ENCODE results near the gene SLCO2A1. TPM values are rescaled to one million over a fixed set of nuclear protein-coding genes. Genes with fewer than 3 reads are reported as not detected.
A peak's percentile ranks its signal among the peaks of the same experiment; 100 is the strongest.

Gene SLCO2A1
- total RNA-seq, 4 donors from 2014 or later, result 8.4 to 68.5 (median 22.7) TPM

DNA sequence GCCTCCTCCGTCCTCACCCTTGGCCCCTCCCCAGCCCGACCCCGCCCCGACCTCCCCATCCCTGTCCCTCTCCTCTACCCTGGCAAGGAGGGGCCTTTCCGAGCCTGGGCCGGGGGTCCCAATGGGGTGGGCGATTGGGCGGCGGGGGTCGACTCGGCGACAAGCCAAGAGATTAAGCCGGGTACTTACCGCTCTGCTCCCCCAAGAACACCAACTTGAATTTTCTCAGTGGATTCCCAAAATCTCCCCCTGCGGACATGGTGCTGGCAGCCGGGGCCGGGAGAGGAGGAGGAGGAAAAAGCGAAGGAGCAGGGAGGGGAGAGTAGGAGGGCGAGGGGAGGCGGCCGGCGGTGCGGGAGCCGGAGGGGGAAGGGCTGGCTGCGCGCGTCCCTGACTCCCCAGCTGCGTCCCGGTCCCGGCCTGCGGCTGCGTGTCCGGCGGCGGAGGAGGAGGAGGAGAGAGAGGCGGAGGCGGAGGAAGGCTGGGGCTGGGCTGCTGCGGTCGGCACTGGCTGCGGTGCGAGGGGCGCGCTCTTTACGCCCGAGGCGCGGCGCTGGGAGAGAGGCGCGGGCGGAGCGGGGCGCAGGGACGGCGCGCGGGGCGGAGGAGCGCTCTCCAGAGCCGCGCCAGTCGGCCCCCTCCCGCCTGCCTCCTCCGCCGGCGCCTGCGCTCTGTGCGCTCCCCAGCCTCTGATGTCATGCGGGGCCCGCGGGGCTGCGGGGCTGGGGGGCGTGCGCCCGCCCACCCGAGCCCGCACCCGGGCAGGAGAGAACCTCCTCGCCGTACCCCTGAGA is 134.3 kb downstream of the SLCO2A1 start, which contains the start of gene RAB6B:
Gene RAB6B, minus strand, starts transcription at position 675 of the 794 bp plus-strand sequence. Its CDS starts 416 bp downstream, at position 259.
- H3K27me3 ChIP-seq, result peaks cover 35% of the 10 kb centered on the region
- in situ Hi-C loops (cut with MboI; ENCODE audit: low pct_ligation_motif_present in 1 of 4, low pct_unique_long_range_greater_than_20kb in 1 of 4, low sequenced_read_pairs in 3 of 4) (no loop called here), intact Hi-C loops (cut with DNase I; ENCODE audit: low total_unique reads) (no loop called here)
- WGBS, 2 donors (ENCODE audit: low coverage in 1 of 2), result 0 to 1% methylated on average over 12 to 55 of the region's 80 CpGs
- no peaks in the 10 kb centered on the region for H3K36me3 ChIP-seq
- DNase-seq, result no peak
- TF ChIP-seq POLR2A (IDR thresholded peaks at IDR 0.05), result no peak
- TF ChIP-seq, protein P1, sequence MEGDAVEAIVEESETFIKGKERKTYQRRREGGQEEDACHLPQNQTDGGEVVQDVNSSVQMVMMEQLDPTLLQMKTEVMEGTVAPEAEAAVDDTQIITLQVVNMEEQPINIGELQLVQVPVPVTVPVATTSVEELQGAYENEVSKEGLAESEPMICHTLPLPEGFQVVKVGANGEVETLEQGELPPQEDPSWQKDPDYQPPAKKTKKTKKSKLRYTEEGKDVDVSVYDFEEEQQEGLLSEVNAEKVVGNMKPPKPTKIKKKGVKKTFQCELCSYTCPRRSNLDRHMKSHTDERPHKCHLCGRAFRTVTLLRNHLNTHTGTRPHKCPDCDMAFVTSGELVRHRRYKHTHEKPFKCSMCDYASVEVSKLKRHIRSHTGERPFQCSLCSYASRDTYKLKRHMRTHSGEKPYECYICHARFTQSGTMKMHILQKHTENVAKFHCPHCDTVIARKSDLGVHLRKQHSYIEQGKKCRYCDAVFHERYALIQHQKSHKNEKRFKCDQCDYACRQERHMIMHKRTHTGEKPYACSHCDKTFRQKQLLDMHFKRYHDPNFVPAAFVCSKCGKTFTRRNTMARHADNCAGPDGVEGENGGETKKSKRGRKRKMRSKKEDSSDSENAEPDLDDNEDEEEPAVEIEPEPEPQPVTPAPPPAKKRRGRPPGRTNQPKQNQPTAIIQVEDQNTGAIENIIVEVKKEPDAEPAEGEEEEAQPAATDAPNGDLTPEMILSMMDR (IDR thresholded peaks at IDR 0.05), result no peak
- TF ChIP-seq POLR2AphosphoS5 (IDR thresholded peaks at IDR 0.05), result no peak
- no peak for TF ChIP-seq EP300 (IDR thresholded peaks at IDR 0.05; ENCODE audit: low read depth)
- peaks cover 5 to 14% (median 12%) of the 10 kb centered on the region in 4 donors for H3K4me1 ChIP-seq
- no peaks in the 10 kb centered on the region for H3K9me3 ChIP-seq
- H3K27ac ChIP-seq, result no peak within 1 kb of the TSS
- peak within 1 kb of the TSS; percentile 38 to 60 (median 50) for H3K4me3 ChIP-seq

DNA sequence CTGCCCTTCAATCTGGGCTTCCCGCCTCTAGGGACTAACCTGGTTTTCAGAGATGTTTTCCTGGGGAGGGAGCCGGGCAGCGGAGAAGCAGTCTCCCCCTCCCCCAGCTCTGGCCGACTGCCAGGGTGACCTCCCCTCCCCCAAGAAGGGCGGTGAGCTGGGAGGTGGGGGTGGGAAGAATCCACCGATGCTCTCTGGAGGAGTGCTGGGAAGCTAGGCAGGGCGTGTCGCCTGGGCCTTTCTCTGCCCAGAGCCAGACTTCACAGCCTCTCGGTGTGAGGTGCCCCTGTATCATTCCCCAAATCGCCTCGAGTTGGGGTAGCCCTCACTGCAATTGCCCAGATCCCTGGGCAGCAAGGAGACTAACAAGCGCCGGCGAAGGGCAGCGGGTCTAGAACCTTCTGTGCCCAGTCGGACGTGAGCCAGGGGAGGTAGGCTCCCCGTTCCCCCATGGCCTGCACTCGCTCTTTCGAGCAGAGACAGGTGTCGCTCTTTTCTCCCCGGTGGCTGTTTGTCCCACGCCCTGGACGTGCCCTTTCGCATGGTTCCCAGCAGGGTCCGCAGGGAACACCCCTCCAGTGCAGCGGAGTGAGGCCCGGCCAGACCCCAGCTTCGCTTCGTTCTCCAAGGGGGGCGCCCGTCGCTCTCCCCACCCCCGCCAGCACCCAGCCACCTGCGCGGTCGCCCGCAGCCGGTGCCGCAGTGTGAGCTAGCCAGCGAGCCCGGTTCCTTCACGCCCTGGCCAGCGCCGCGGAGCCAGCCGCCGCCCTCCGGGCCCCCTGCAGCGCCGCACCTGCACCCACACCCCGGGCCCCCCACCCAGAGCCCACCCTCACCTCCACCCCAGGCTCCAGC is 135.1 kb downstream of the SLCO2A1 start:
- H3K27me3 ChIP-seq, result peaks cover 35% of the 10 kb centered on the region
- peaks cover 5 to 14% (median 12%) of the 10 kb centered on the region in 4 donors for H3K4me1 ChIP-seq
- H3K4me3 ChIP-seq, result peak overlapping the region; percentile 38 to 60 (median 50)
- H3K27ac ChIP-seq, result no peak overlapping the region
- no peak for DNase-seq
- TF ChIP-seq POLR2AphosphoS5 (IDR thresholded peaks at IDR 0.05), result no peak
- TF ChIP-seq, protein P1 (IDR thresholded peaks at IDR 0.05), result no peak
- intact Hi-C loops (cut with DNase I; ENCODE audit: low total_unique reads), result no loop called here
- H3K9me3 ChIP-seq, result no peaks in the 10 kb centered on the region
- in situ Hi-C loops (cut with MboI; ENCODE audit: low pct_ligation_motif_present in 1 of 4, low pct_unique_long_range_greater_than_20kb in 1 of 4, low sequenced_read_pairs in 3 of 4), result no loop called here
- WGBS, 2 donors (ENCODE audit: low coverage in 1 of 2), result 9 to 15% methylated on average over 9 to 50 of the region's 52 CpGs
- H3K36me3 ChIP-seq, result no peaks in the 10 kb centered on the region

DNA sequence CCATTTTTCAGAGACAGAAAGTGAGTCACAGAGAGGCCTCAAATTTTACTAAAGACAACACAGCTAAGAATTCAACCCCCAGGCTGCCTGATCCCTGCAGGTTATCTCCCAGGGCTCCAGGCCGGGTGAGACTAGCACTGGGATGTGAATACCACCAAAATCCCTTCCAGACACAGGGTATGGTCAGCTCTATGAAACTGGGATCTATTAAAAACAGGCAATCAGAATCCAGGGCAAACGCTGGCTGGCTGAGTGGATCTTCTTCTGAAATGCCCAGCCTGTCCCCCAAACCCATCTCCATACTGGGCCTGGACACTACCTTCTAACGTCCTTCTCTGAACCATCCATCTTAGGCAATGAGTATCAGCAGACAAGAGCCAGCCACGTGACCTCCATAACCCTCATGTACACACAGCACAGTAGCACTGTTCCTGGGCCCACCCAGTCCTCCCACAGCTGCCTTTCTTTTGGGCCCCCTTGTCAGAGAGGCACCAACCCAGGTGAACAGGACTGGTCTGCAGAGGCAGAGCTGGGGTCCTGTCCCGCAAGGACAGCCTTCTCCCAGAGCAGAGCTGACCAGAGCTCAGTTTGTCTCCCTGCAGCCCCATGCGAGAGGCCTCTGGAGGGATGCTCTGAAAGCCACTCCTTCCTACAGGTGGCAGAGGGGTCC is 135.9 kb downstream of the SLCO2A1 start:
- intact Hi-C loops (cut with DNase I; ENCODE audit: low total_unique reads) (no loop called here), in situ Hi-C loops (cut with MboI; ENCODE audit: low pct_ligation_motif_present in 1 of 4, low pct_unique_long_range_greater_than_20kb in 1 of 4, low sequenced_read_pairs in 3 of 4) (no loop called here)
- Histone ChIP-seq H3K27me3 (peaks cover 35% of the 10 kb centered on the region), H3K36me3 (no peaks in the 10 kb centered on the region), H3K27ac (no peak overlapping the region), H3K4me1 (peaks cover 5 to 14% (median 12%) of the 10 kb centered on the region in 4 donors), H3K4me3 (no peak overlapping the region), H3K9me3 (no peaks in the 10 kb centered on the region)
- TF ChIP-seq POLR2AphosphoS5 (IDR thresholded peaks at IDR 0.05), result no peak
- 80 to 91% methylated on average over 1 to 6 of the region's 6 CpGs for WGBS, 2 donors (ENCODE audit: low coverage in 1 of 2)
- no peak for DNase-seq

DNA sequence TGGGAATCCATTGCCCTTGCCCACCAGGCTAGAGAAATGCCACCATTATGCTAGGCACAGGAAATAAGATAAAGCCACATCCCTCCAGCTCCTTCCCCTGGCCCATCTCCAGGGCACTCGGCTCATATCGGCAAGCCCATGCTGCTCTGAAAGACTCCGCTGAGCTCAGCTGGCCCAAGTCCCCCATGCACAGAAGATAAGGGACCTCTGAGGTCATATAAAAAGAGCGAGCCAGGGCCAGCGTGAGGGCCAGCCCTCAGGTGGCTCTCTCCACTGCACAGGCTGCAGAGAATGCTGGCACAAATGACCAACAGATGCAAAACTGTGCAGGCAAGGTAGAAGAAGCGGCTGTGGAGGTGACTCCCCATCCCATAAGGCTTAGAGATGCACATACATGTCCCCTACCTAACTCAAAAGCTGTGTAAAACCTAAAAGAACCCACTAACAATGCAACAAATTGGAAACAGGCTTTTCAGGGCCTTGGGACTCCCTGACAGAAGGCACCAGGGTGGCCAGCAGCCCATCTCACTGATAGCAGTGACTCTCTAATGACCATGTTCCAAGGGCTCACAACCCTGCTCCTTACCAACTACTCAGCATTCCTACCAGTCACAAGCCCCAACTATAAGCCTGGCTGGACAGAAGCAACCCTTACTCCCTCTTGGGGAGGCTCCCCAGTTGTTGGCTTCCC is 137.0 kb downstream of the SLCO2A1 start:
- DNase-seq, result no peak
- H3K4me3 ChIP-seq, result no peak overlapping the region
- TF ChIP-seq EP300 (IDR thresholded peaks at IDR 0.05; ENCODE audit: low read depth) (no peak), POLR2AphosphoS5 (IDR thresholded peaks at IDR 0.05) (no peak), POLR2A (IDR thresholded peaks at IDR 0.05) (no peak)
- TF ChIP-seq, protein P1 (IDR thresholded peaks at IDR 0.05), result no peak
- 84% methylated on average over 6 of the region's 6 CpGs; no CpG with 5 or more reads in 1 of the 2 donors for WGBS, 2 donors (ENCODE audit: low coverage in 1 of 2)
- H3K27me3 ChIP-seq, result peaks cover 35% of the 10 kb centered on the region
- in situ Hi-C loops (cut with MboI; ENCODE audit: low pct_ligation_motif_present in 1 of 4, low pct_unique_long_range_greater_than_20kb in 1 of 4, low sequenced_read_pairs in 3 of 4) (no loop called here), intact Hi-C loops (cut with DNase I; ENCODE audit: low total_unique reads) (no loop called here)
- no peaks in the 10 kb centered on the region for H3K9me3 ChIP-seq
- no peak overlapping the region for H3K27ac ChIP-seq
- H3K4me1 ChIP-seq, result peaks cover 5 to 14% (median 12%) of the 10 kb centered on the region in 4 donors
- H3K36me3 ChIP-seq, result no peaks in the 10 kb centered on the region
